ENCODE measurements around the gene ATP4A.

GRCh38 chr19:35544110-35544802 lies 19.2 kb downstream of the ATP4A start:
- no peak for TF ChIP-seq CTCF (conservative IDR thresholded peaks at IDR 0.05)
- no peak for TF ChIP-seq ZFX (IDR thresholded peaks at IDR 0.05)

Measured in C4-2B (cell line).